ENCODE measurements around the gene SYT15.
A peak's percentile ranks its signal among the peaks of the same experiment; 100 is the strongest.
"Not testable (repeated sequence)": the region's sequence is repeated elsewhere in the genome, so short reads cannot be mapped to it uniquely, and the experiment has no call there.

The SYT15 gene

GRCh38 chr10:46588221-46588620, 9.3 kb downstream of the SYT15 start:
- DNase-seq (ENCODE audit: low read depth), result not testable (repeated sequence)

GRCh38 chr10:46589589-46589988, 10.7 kb downstream of the SYT15 start:
- not testable (repeated sequence) for H3K4me3 ChIP-seq (ENCODE audit: control insufficient read depth, low read depth, low read length); DNase-seq (ENCODE audit: low read depth)

More at GRCh38 chr10:46588221-46588620, 9.3 kb downstream of the SYT15 start:
- H3K4me3 ChIP-seq (ENCODE audit: control insufficient read depth, low read depth, low read length), result not testable (repeated sequence)

- not testable (repeated sequence) for H3K4me3 ChIP-seq (ENCODE audit: control insufficient read depth, low read depth, low read length); DNase-seq (ENCODE audit: low read depth)
Observed at GRCh38 chr10:46591053-46591452, 12.1 kb downstream of the SYT15 start.

GRCh38 chr10:46593307-46593706, 14.4 kb downstream of the SYT15 start:
- H3K4me3 ChIP-seq (ENCODE audit: control insufficient read depth, low read depth, low read length), result not testable (repeated sequence)

GRCh38 chr10:46594453-46595063, 15.6 kb downstream of the SYT15 start:
- DNase-seq (ENCODE audit: low read depth); H3K4me3 ChIP-seq (ENCODE audit: control insufficient read depth, low read depth, low read length): not testable (repeated sequence)

More at GRCh38 chr10:46593307-46593706, 14.4 kb downstream of the SYT15 start:
- DNase-seq (ENCODE audit: low read depth), result not testable (repeated sequence)

GRCh38 chr10:46596570-46596969, 17.6 kb downstream of the SYT15 start:
- not testable (repeated sequence) for H3K4me3 ChIP-seq (ENCODE audit: control insufficient read depth, low read depth, low read length); DNase-seq (ENCODE audit: low read depth)

- H3K4me3 ChIP-seq (ENCODE audit: control insufficient read depth, low read depth, low read length), result peak overlapping the region; percentile 23
- DNase-seq (ENCODE audit: low read depth), result not testable (repeated sequence)
Observed at GRCh38 chr10:46597616-46598246, 18.8 kb downstream of the SYT15 start.

- DNase-seq (ENCODE audit: low read depth), result not testable (repeated sequence)
Observed at GRCh38 chr10:46600516-46600915, 21.6 kb downstream of the SYT15 start.

GRCh38 chr10:46615540-46615939, 36.6 kb downstream of the SYT15 start:
- not testable (repeated sequence) for DNase-seq (ENCODE audit: low read depth); H3K4me3 ChIP-seq (ENCODE audit: control insufficient read depth, low read depth, low read length)

More at GRCh38 chr10:46600516-46600915, 21.6 kb downstream of the SYT15 start:
- H3K4me3 ChIP-seq (ENCODE audit: control insufficient read depth, low read depth, low read length), result not testable (repeated sequence)

- DNase-seq (ENCODE audit: low read depth), result not testable (repeated sequence)
Observed at GRCh38 chr10:46616227-46616626, 37.3 kb downstream of the SYT15 start.

GRCh38 chr10:46617134-46617533, 38.2 kb downstream of the SYT15 start:
- not testable (repeated sequence) for DNase-seq (ENCODE audit: low read depth); H3K4me3 ChIP-seq (ENCODE audit: control insufficient read depth, low read depth, low read length)

More at GRCh38 chr10:46616227-46616626, 37.3 kb downstream of the SYT15 start:
- not testable (repeated sequence) for H3K4me3 ChIP-seq (ENCODE audit: control insufficient read depth, low read depth, low read length)

- not testable (repeated sequence) for DNase-seq (ENCODE audit: low read depth); H3K4me3 ChIP-seq (ENCODE audit: control insufficient read depth, low read depth, low read length)
Observed at GRCh38 chr10:46617913-46618312, 39.0 kb downstream of the SYT15 start.

GRCh38 chr10:46623899-46624654, 45.1 kb downstream of the SYT15 start:
- not testable (repeated sequence) for H3K4me3 ChIP-seq (ENCODE audit: control insufficient read depth, low read depth, low read length); DNase-seq (ENCODE audit: low read depth)

GRCh38 chr10:46629805-46630204, 50.9 kb downstream of the SYT15 start:
- not testable (repeated sequence) for H3K4me3 ChIP-seq (ENCODE audit: control insufficient read depth, low read depth, low read length); DNase-seq (ENCODE audit: low read depth)

GRCh38 chr10:46630816-46631215, 51.9 kb downstream of the SYT15 start:
- DNase-seq (ENCODE audit: low read depth); H3K4me3 ChIP-seq (ENCODE audit: control insufficient read depth, low read depth, low read length): not testable (repeated sequence)

GRCh38 chr10:46631683-46632082, 52.8 kb downstream of the SYT15 start:
- H3K4me3 ChIP-seq (ENCODE audit: control insufficient read depth, low read depth, low read length); DNase-seq (ENCODE audit: low read depth): not testable (repeated sequence)

GRCh38 chr10:46634698-46635097, 55.8 kb downstream of the SYT15 start:
- not testable (repeated sequence) for H3K4me3 ChIP-seq (ENCODE audit: control insufficient read depth, low read depth, low read length); DNase-seq (ENCODE audit: low read depth)

- H3K4me3 ChIP-seq (ENCODE audit: control insufficient read depth, low read depth, low read length), result peak overlapping the region; percentile 12
- DNase-seq (ENCODE audit: low read depth), result not testable (repeated sequence)
Observed at GRCh38 chr10:46635364-46635959, 56.5 kb downstream of the SYT15 start.

- H3K4me3 ChIP-seq (ENCODE audit: control insufficient read depth, low read depth, low read length); DNase-seq (ENCODE audit: low read depth): not testable (repeated sequence)
Observed at GRCh38 chr10:46640005-46640404, 61.1 kb downstream of the SYT15 start.

Measured in fibroblast of mammary gland (primary cell).